HG02798 (cell line): ENCODE measurements around the gene FBXO2.
A peak's percentile ranks its signal among the peaks of the same experiment; 100 is the strongest.

Source experiments
- ATAC-seq: cut with Tn5 transposase; IDR thresholded peaks from one replicate; pipeline ENCODE4 v1.9.1; 2021; ENCODE audit warnings: mild to moderate bottlenecking; ENCODE audit not compliant: unreplicated experiment, poor library complexity

The FBXO2 gene

DNA sequence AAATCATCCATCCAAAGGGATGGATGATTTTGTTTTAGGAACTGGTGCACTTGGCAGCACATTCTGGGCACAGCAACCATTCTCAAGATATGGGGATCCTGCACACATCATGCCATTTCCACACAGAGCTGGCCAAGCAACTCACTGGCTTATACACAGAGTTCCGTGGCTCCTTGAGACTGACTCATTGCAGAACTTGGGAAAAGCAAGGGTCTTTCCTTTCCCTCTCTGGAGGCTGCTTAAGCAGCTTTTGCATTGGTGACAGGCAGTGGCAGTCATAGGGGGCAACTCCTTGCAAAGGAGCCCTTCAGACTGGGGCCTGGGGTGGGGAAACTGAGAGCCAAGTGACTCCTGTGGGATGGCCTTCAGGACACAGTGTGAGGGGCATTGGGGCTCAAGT, 28.6 kb upstream of the FBXO2 start:
- ATAC-seq = no peak

DNA sequence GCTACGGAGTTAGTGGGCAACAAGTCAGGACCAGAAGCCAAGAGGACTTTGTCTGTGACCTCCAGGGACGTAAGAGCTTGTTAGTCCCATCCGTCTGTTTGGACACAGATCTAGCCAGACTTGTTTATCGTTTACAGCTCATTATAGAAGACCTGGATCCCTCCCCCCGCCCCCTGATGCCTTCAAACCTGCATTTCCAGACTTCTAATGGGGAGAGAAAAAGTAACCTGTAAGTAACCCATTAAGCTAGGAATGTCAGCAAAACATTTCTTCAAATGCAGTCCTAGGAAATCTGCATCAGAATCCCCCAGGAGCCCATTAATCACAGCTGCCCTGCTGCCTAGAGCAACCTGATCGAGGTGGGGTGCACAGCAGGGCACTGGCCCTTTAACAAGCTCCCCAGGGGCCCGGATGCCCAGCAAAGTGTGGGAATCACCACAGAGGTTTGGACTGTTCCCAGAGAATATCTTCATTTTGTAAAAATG, 28.1 kb upstream of the FBXO2 start:
- ATAC-seq = no peak

DNA sequence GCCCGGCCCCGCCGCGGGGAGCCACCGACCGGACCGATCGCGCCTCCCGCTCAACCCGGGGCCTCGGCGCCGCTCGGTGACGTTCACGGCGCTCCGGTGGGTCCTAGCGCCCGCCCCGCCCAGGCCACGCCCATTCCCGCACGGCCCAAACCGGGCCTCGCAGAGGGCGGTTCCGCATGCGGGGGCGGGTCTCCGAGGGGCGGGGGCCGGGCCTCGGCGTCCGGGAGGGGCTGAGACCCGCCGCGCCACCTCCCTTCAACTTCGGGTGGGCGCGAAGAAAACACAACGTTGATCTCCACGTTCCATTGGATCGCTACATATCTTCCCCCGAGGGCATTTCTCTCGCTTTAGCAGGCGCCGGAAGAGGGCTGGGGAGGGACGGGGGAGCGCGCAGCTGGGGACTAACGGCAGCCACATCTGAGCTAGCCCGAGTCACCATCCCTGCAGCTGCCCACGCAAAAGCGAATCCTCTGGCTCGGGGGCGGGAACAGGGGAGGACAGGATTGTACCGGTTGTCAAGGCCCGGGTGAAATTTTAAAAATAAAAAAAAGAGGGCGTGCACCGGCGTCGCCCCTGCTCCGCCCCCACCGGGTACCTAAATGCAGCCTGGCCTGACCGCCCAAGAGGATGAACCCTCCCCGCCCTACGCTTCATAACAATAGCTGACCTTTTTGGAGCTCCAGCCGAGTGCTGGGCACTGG, 27.0 kb upstream of the FBXO2 start, which contains the start of gene MAD2L2:
Gene MAD2L2, minus strand, starts transcription at position 78 of the 701 bp plus-strand sequence. CDS start 547 bp downstream, outside the sequence.
- ATAC-seq = peak; percentile 93

DNA sequence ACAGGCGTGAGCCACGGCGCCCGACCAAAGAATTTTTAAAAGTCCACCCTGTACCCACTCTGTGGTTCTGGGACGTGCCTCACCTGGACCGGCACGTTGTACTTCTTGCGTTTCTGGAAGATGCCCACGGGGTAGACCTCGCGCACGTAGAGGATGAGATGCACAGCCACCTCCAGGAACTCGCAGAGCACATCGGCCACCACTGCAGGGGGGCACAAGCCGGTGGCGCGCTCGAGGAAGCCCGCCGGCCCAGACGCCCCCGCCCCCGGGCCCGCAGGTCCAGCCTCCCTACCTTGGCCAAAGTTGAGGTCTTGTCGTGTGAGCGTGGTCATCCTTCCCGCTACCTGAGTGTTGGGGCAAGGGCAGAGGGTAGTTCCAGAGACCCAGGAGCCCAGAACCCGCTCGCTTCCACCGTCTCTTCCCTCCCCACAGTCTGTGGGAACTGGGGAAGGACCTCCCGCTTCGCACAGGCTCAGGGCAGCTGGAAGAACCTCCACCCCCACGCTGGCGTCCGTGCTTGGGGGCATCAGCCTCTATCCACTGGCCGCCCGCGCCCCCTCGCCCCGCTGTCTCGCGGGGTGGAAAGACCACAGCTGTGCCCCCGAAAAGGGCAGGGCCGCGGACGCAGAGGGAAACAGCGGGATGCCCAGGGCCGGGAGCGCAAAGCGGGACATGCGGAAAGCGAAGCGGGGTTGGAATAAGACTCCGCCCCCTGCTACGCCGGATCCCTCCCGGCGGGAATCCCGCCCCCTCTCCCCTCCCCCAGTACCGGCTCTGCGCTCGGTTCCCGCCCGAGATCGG, 26.2 kb upstream of the FBXO2 start:
- peak; percentile 21 for ATAC-seq

DNA sequence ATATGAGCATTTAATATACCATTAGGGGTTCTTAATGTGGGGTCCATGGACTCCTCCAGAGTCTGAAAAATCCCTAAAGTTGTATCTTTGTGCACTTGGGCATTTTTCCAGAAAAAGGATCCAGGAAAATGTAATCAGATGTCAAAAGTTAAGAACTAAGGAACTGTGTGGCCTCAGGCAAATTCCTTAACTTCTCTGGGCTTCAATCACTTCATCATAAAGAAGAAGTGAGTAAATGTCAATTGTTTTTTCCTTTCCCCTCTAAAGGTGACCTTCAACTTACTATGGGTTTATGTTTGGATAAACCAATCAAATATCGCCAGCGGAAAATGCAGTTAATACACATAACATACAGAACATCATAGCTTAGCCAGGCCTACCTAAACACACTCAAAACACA, 24.2 kb upstream of the FBXO2 start:
- ATAC-seq = no peak

DNA sequence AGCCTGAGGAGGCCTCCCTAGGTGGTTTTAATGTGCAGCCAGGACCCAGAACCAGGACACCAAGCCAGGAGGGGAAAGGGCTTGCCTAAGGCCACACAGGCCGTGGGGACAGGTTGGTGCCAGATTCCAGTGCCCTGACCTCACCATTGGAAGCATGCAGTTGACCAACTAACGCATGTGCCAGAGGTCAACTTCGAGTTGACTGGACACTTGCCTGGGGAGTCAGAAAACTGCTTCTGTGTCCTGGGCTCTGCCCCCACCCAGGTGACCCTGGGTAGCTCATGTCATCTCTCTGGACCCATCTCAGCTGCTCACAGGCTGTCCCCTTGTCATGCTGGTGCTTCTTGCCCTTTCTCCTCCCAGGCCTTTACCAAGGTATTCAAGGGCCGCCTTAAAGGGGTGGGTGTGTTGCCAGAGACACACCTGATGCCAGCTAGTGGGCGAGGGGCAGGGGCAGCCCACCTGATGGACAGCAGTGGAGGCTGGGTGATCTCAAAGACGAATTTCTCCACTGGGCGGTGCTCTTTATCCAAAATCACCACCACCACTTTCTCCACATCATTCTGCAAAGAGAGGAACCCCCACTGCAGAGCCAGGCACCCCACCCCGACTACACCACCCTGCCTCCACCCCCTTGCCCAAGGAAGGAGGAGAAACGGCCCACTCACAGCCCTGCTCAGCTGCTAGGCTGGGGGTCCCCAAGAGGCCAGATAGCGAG, 22.3 kb upstream of the FBXO2 start:
- no peak for ATAC-seq

DNA sequence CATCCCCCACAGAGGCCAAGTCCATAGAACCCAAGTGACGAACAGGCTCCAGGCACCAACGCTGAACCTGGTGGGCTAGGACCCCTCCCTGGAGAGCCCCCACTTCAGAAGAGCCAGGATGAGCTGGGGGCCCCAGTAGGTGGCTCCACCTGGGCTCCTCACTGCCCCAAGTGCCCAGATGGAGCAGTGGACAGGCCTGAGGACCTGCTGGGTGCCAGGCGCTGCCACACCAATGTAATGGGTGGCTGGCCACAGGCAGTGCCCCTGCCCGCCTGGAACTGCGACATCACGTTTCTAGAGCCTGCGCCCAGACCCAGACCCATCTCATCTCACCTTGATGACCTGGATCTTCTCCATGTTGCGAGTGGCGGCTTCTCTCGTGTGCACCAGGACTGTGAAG, 21.1 kb upstream of the FBXO2 start:
- no peak for ATAC-seq

DNA sequence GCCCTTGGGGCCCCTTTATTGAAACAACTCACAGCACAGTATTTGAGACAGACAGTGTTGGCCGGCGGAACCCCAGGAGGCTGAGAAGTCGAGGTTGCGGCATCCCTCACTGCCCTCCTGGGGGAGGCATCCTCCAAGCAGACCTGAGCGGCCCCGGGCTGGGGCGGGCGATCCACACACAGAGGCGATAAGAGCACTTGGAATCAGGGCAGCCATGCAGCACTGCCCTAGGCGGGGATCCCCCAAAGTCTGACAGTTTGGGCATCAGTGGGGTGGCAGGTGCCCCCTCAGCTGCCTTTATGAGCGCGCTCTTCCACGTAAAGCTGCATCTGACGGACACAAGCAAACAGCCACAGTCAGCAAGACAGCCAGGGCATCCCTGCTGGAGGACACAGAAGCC, 20.3 kb upstream of the FBXO2 start:
- ATAC-seq = no peak

DNA sequence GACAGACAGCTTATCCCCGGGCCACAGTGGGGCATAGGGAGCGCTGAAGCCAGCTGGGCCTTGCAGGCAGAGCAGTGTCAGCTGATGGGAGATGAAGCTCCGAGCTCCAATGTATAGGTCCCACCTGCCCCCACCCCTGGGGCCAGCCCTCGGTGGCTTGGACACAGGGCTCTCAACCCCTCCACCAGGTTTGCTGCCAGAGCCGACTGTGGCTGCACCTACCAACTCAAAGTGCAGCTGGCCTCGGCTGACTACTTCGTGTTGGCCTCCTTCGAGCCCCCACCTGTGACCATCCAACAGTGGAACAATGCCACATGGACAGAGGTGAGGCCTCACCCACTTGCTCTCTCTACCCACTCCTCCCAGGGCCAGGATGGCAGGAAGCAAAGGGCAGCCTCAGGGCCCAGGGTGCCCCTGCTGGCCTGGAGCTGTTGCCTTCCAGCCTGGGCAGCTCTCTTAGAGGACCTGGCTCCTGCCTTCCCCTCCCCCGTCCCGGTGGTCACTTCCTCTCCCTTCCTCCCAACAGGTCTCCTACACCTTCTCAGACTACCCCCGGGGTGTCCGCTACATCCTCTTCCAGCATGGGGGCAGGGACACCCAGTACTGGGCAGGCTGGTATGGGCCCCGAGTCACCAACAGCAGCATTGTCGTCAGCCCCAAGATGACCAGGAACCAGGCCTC, 19.0 kb upstream of the FBXO2 start:
- no peak for ATAC-seq

DNA sequence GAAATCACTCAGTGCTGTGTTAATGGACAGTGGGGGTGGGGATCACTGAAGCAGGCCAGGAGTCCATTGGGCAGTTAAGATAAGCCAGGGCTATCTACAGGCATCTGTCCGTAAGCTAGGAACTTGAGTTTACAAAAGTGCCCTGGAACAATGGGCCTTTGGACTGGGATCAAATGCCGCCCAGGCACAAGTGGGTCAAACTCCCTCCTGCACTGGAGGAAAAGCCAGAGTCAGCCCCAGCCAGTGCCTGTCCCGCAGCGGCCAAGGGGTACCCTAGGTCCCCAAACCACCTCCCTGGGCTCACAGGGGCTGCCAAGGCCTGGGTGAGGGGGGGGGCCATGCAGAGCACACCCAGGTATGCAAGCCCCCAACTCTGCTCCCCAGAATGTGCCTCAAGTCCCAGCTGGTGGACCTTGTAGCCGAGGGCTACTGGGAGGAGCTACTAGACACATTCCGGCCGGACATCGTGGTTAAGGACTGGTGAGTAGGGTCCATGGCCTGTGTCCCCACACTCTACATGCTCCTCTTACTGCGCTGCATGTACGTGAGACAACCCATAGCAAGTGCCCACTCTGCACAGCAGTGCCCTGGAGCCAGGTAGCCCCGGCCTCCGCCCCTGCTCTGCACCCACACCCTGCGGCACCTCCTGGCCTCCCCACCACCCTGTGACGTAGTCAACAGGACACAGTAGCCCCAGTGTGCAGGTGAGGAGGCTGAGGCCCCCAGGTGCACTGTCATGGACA, 17.5 kb upstream of the FBXO2 start:
- no peak for ATAC-seq

DNA sequence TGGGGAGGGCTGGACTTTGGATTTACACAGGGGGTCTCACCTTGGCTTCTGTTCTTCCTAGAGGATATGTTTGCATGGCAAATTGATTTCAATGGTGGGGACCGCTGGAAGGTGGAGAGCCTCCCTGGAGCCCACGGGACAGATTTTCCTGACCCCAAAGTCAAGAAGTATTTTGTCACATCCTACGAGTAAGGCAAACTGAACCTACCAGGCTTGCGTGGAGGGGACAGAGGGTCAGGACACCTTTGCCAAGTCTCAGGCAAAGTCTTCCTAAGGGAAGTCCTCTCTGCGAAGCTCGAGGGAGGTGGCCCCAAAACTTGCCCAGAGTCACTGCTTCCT, 16.9 kb upstream of the FBXO2 start:
- ATAC-seq = no peak

DNA sequence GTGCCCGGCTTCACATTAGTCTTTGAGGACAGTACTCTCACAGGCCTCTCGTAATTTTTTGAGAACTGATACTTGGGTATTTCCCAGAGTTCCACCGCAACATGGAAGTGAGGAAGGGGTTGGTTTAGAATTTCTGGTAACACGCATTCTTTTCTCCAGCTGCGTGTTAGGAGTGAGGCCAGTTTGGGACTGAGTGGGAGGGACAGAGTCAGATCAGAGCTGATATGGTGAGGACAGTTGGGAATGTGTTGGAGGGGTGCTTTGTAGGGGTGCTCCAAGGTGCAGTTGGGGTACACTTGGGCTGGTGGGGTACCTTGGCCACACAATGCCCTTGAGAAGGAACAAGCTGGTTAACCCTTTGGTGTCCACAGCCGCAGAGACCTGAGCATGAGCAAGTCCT, 16.5 kb upstream of the FBXO2 start:
- ATAC-seq = no peak

DNA sequence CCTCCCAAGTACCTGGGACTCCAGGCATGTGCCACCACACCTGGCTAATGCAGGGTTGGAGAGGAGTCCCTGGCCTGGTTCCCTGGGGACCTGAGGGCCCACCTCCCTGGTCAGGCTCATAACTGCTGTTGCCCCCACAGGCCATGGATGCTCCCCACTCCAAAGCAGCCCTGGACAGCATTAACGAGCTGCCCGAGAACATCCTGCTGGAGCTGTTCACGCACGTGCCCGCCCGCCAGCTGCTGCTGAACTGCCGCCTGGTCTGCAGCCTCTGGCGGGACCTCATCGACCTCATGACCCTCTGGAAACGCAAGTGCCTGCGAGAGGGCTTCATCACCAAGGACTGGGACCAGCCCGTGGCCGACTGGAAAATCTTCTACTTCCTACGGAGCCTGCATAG, 14.3 kb upstream of the FBXO2 start:
- ATAC-seq = no peak

DNA sequence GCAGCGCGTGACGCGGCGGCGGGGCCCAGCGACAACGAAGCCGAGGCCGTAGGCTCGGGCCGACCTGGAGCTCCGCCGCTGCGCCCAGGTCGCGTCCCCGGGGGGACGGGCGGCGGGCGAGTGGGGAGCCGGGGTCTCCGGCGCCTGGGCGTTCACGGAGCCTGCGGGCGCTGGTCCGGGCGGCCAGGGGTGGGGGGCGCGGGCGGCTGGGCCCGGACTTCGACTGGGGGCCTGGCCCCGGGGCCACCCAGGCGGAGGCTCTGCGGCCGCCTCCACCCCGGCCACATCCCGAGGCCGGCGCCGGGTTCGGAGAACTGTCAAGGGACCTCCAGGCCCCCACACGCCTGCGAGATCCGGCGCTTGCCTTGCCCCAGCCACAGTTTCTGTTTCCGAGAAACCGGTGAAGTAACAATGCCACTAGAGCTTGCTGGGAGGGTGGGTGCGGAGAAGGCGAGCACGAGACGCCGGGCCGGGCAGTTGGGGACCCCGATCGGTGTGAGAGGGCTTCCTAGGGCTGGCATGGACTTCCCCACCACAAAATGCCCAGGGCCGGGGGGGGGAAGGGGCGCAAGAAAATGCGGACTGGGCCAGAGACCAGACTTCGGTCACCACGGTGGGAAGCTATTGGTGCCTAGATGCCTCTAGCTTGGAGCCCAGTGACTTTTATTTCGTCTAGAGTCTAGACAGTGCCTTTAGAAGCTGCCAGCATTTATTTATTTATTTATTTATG, 10.3 kb upstream of the FBXO2 start:
- ATAC-seq = peak; percentile 39

DNA sequence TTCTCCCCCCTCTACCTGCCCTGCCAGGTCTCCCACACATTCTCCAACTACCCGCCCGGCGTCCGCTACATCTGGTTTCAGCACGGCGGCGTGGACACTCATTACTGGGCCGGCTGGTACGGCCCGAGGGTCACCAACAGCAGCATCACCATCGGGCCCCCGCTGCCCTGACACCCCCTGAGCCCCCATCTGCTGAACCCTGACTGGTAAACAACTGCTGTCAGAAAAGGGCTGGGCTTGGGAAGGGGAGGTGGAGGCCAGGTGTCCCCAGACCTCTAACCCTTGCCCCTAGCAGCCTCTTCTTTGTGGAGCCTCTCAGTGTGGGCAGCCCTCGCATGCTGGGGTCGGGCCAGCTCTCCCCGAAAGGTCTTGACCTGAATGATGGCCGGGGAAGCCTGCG, 6.9 kb upstream of the FBXO2 start:
- no peak for ATAC-seq

DNA sequence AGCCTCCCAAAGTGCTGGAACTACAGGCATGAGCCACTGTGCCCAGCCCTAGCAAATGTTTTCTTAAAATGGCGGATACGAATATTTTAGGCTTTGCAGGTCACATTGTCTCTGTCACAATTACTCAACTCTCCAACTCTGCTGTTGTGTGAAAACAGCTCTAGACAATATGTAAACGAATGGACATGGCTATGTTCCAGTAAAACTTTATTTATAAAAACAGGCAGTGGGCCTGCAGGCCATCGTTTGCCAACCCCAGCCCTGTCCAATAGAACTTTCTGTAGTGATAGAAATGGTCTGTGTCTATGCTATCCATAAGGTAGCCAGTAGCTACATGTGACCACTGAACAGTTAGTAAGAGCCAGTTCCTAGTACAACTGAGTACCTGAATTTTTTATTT, 5.5 kb upstream of the FBXO2 start:
- ATAC-seq = no peak

DNA sequence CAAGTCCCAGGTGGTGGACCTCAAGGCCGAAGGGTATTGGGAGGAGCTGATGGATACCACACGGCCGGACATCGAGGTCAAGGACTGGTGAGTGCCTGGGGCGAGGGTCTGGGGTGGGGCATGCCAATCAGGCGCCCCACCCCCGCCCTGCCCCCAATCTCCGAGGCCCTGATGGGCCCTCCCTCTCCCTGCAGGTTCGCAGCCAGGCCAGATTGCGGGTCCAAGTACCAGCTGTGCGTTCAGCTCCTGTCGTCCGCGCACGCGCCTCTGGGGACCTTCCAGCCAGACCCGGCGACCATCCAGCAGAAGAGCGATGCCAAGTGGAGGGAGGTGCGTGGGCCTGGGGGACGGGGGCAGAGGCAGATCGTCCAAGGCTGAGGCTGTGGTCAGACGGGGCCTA, 4.3 kb upstream of the FBXO2 start:
- no peak for ATAC-seq

DNA sequence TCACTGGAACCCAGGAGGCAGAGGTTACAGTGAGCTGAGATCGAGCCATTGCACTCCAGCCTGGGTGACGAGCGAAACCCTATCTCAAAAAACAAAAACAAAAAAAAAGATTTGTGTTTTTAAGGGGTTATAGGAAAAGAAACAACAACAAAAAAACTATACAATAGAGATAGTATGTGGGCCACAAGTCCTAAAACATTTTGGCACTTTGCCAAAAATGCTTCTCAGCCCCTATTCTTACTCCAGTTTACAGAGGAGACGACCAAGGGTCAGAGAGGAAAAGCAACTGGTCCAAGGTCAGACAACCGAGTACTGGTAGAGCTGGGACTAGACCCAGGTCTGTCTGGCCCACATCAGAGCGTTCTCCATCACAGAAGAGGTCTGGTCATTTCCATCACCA, 3.4 kb upstream of the FBXO2 start:
- no peak for ATAC-seq
